ENCODE data around the gene LANCL2.

LANCL2 gene

DNA sequence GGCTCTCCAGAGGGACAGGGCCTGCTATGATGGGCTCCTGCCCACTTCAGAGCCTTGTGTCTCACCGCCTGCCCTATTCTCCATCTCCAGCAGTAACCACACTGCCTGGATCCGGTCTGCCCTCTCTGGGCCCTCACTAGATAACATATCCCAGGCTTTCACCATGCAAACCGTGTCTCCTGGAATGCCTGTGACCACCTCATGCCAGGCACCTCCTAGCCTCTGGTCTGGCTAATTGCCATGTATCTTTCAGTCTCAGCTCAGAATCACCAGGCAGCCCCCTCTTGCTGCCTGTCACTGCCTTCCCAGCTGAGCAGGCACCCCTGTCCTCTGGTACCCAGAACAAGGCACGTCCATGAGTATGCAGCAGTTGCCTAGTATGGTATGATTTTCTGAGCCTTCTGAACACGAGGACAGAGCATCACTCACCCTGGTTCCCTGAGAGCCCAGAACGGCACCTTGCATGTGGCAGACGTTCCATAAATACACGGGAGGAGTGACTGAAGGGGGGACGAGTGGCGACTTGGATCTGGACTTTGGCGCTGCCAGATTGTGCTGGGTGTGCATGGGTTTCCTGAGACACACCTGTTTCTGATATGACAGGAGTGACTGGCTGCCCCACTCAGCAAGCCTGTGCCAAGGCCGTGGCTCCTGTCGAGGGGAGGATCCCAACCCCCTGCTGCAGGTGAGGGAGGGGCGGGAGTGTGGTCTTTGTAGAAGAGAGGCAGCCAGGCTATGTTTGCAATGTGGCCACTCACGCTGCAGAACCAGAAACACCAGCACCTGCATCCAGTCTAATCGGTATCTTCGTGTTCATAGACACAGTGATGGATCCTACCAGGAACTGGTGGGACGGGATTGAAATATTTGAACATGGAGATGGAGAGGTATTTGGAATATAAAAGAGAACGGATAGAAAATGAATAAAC is 112.0 kb downstream of the LANCL2 start:
- Histone ChIP-seq H2BK5ac (ENCODE audit: low read length) (no peak overlapping the region), H4K8ac (ENCODE audit: low read depth, low read length) (no peak overlapping the region), H3K56ac (ENCODE audit: low read length) (no peak overlapping the region), H4K5ac (ENCODE audit: low read length) (no peak overlapping the region), H3K4me1 (ENCODE audit: control insufficient read depth, low read depth, low read length) (no peaks in the 10 kb centered on the region), H3K18ac (ENCODE audit: low read length) (no peak overlapping the region), H2BK15ac (replicated peaks; ENCODE audit: low read depth) (no peak overlapping the region), H3K79me1 (ENCODE audit: low read length) (no peaks in the 10 kb centered on the region), H3K9ac (ENCODE audit: low read length) (no peak overlapping the region), H2AK5ac (ENCODE audit: low read length) (no peak overlapping the region), H3K36me3 (ENCODE audit: control insufficient read depth, insufficient read depth, low read length) (no peaks in the 10 kb centered on the region), H3K4ac (ENCODE audit: low read depth, low read length) (no peak overlapping the region), H3K4me3 (ENCODE audit: low read length) (no peak overlapping the region), H3K4me2 (ENCODE audit: low read length) (no peak overlapping the region), H3K27me3 (ENCODE audit: insufficient read depth, low read length, poor library complexity) (no peaks in the 10 kb centered on the region), H2BK120ac (ENCODE audit: low read depth, low read length) (no peak overlapping the region), H3K27ac (ENCODE audit: low read depth, low read length) (no peak overlapping the region), H3K79me2 (ENCODE audit: control insufficient read depth, insufficient read depth, low read length) (no peaks in the 10 kb centered on the region), H3K23ac (ENCODE audit: low read length) (no peak overlapping the region)
- DNase-seq = no peak
- WGBS (ENCODE audit: extremely low coverage, insufficient coverage, low lambda C conversion rate) = 100% methylated on average over 1 of the region's 19 CpGs

GRCh38 chr7:55477781-55478374 is 112.7 kb downstream of the LANCL2 start:
- peak; percentile 5 for DNase-seq
- no peaks in the 10 kb centered on the region for H3K4me1 ChIP-seq (ENCODE audit: control insufficient read depth, low read depth, low read length)
- WGBS (ENCODE audit: extremely low coverage, insufficient coverage, low lambda C conversion rate) = no CpG with 5 or more reads among the region's 13 CpGs
- H2AK5ac ChIP-seq (ENCODE audit: low read length) = no peak overlapping the region
- no peak overlapping the region for H3K4me3 ChIP-seq (ENCODE audit: low read length)
- H3K23ac ChIP-seq (ENCODE audit: low read length) = no peak overlapping the region
- no peak overlapping the region for H2BK120ac ChIP-seq (ENCODE audit: low read depth, low read length)
- H4K8ac ChIP-seq (ENCODE audit: low read depth, low read length) = no peak overlapping the region
- H3K36me3 ChIP-seq (ENCODE audit: control insufficient read depth, insufficient read depth, low read length) = no peaks in the 10 kb centered on the region
- no peak overlapping the region for H2BK5ac ChIP-seq (ENCODE audit: low read length)
- H3K18ac ChIP-seq (ENCODE audit: low read length) = no peak overlapping the region
- no peak overlapping the region for H3K27ac ChIP-seq (ENCODE audit: low read depth, low read length)
- no peak overlapping the region for H2BK15ac ChIP-seq (replicated peaks; ENCODE audit: low read depth)
- H4K5ac ChIP-seq (ENCODE audit: low read length) = no peak overlapping the region
- no peak overlapping the region for H3K9ac ChIP-seq (ENCODE audit: low read length)
- no peak overlapping the region for H3K56ac ChIP-seq (ENCODE audit: low read length)
- H3K27me3 ChIP-seq (ENCODE audit: insufficient read depth, low read length, poor library complexity) = no peaks in the 10 kb centered on the region
- H3K79me2 ChIP-seq (ENCODE audit: control insufficient read depth, insufficient read depth, low read length) = no peaks in the 10 kb centered on the region
- no peak overlapping the region for H3K4ac ChIP-seq (ENCODE audit: low read depth, low read length)
- H3K4me2 ChIP-seq (ENCODE audit: low read length) = no peak overlapping the region
- no peaks in the 10 kb centered on the region for H3K79me1 ChIP-seq (ENCODE audit: low read length)

DNA sequence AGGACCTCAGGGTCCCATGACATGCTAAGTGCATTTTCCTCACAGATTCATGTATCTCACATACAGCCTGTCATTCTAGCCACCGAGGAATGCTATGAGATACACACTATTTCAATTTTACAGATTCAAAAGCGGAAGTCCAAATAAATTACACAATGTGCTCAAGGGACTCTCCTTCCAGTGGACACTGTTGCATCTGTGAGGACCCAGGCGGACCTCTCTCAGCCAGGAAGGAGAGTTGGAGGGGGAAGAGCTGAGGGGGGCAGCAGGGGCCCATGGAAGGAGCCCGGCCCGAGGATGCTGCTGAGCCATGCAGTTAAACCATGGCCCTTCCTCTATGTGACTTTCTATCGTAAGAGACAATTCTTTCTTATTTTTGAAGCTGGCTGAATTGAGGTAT is 113.6 kb downstream of the LANCL2 start:
- H4K5ac ChIP-seq (ENCODE audit: low read length) = no peak overlapping the region
- no peaks in the 10 kb centered on the region for H3K36me3 ChIP-seq (ENCODE audit: control insufficient read depth, insufficient read depth, low read length)
- no peak overlapping the region for H3K4me2 ChIP-seq (ENCODE audit: low read length)
- no peak overlapping the region for H4K8ac ChIP-seq (ENCODE audit: low read depth, low read length)
- H2AK5ac ChIP-seq (ENCODE audit: low read length) = no peak overlapping the region
- H3K27ac ChIP-seq (ENCODE audit: low read depth, low read length) = no peak overlapping the region
- H3K23ac ChIP-seq (ENCODE audit: low read length) = no peak overlapping the region
- H3K4me1 ChIP-seq (ENCODE audit: control insufficient read depth, low read depth, low read length) = no peaks in the 10 kb centered on the region
- H3K79me2 ChIP-seq (ENCODE audit: control insufficient read depth, insufficient read depth, low read length) = no peaks in the 10 kb centered on the region
- no peak overlapping the region for H2BK5ac ChIP-seq (ENCODE audit: low read length)
- WGBS (ENCODE audit: extremely low coverage, insufficient coverage, low lambda C conversion rate) = no CpG with 5 or more reads among the region's 6 CpGs
- no peak for DNase-seq
- H2BK120ac ChIP-seq (ENCODE audit: low read depth, low read length) = no peak overlapping the region
- no peaks in the 10 kb centered on the region for H3K79me1 ChIP-seq (ENCODE audit: low read length)
- H3K56ac ChIP-seq (ENCODE audit: low read length) = no peak overlapping the region
- H3K18ac ChIP-seq (ENCODE audit: low read length) = no peak overlapping the region
- no peak overlapping the region for H2BK15ac ChIP-seq (replicated peaks; ENCODE audit: low read depth)
- H3K9ac ChIP-seq (ENCODE audit: low read length) = no peak overlapping the region
- H3K4ac ChIP-seq (ENCODE audit: low read depth, low read length) = no peak overlapping the region
- no peaks in the 10 kb centered on the region for H3K27me3 ChIP-seq (ENCODE audit: insufficient read depth, low read length, poor library complexity)
- no peak overlapping the region for H3K4me3 ChIP-seq (ENCODE audit: low read length)

DNA sequence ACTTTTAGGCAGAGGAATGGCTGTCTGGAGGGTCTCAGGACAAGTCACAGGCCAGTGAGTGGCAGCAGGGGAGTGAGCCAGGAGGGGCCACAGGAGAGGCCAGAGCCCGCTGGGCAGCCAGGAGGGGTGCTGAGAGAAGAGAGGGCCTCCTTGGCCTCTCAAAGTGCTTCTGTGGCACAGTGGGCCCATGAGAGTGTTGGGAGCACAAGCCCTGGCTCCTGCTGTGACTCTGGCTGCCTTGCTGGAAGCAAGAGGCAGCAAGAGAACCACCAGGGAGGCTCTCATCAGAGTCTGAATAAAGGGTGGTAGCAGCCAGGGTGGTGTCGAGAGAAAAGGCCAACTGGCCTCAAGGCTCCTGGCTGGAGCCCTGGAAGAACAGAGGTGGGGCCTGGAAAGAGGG is 116.0 kb downstream of the LANCL2 start:
- no peak for DNase-seq
- no peak overlapping the region for H3K23ac ChIP-seq (ENCODE audit: low read length)
- no CpG with 5 or more reads among the region's 2 CpGs for WGBS (ENCODE audit: extremely low coverage, insufficient coverage, low lambda C conversion rate)

GRCh38 chr7:55483046-55483445 is 117.9 kb downstream of the LANCL2 start:
- Histone ChIP-seq H3K4me3 (ENCODE audit: low read length) (no peak overlapping the region), H3K4me1 (ENCODE audit: control insufficient read depth, low read depth, low read length) (no peaks in the 10 kb centered on the region), H4K5ac (ENCODE audit: low read length) (no peak overlapping the region), H2BK15ac (replicated peaks; ENCODE audit: low read depth) (no peak overlapping the region), H2AK5ac (ENCODE audit: low read length) (no peak overlapping the region), H3K23ac (ENCODE audit: low read length) (no peak overlapping the region), H2BK120ac (ENCODE audit: low read depth, low read length) (no peak overlapping the region), H3K9ac (ENCODE audit: low read length) (no peak overlapping the region), H3K36me3 (ENCODE audit: control insufficient read depth, insufficient read depth, low read length) (no peaks in the 10 kb centered on the region), H2BK5ac (ENCODE audit: low read length) (no peak overlapping the region), H3K79me1 (ENCODE audit: low read length) (no peaks in the 10 kb centered on the region), H3K56ac (ENCODE audit: low read length) (no peak overlapping the region), H3K18ac (ENCODE audit: low read length) (no peak overlapping the region), H4K8ac (ENCODE audit: low read depth, low read length) (no peak overlapping the region), H3K27ac (ENCODE audit: low read depth, low read length) (no peak overlapping the region), H3K4me2 (ENCODE audit: low read length) (no peak overlapping the region), H3K27me3 (ENCODE audit: insufficient read depth, low read length, poor library complexity) (no peaks in the 10 kb centered on the region), H3K79me2 (ENCODE audit: control insufficient read depth, insufficient read depth, low read length) (no peaks in the 10 kb centered on the region), H3K4ac (ENCODE audit: low read depth, low read length) (no peak overlapping the region)
- no CpG with 5 or more reads among the region's 6 CpGs for WGBS (ENCODE audit: extremely low coverage, insufficient coverage, low lambda C conversion rate)
- no peak for DNase-seq

More for the DNA sequence above, 116.0 kb downstream of the LANCL2 start:
- H3K79me1 ChIP-seq (ENCODE audit: low read length) = no peaks in the 10 kb centered on the region
- H3K56ac ChIP-seq (ENCODE audit: low read length) = no peak overlapping the region
- H3K27ac ChIP-seq (ENCODE audit: low read depth, low read length) = no peak overlapping the region
- H3K79me2 ChIP-seq (ENCODE audit: control insufficient read depth, insufficient read depth, low read length) = no peaks in the 10 kb centered on the region
- H4K5ac ChIP-seq (ENCODE audit: low read length) = no peak overlapping the region
- no peak overlapping the region for H2BK120ac ChIP-seq (ENCODE audit: low read depth, low read length)
- H2BK5ac ChIP-seq (ENCODE audit: low read length) = no peak overlapping the region
- H3K18ac ChIP-seq (ENCODE audit: low read length) = no peak overlapping the region
- no peak overlapping the region for H3K4ac ChIP-seq (ENCODE audit: low read depth, low read length)
- H2AK5ac ChIP-seq (ENCODE audit: low read length) = no peak overlapping the region
- H3K4me1 ChIP-seq (ENCODE audit: control insufficient read depth, low read depth, low read length) = no peaks in the 10 kb centered on the region
- H3K36me3 ChIP-seq (ENCODE audit: control insufficient read depth, insufficient read depth, low read length) = no peaks in the 10 kb centered on the region
- H3K4me2 ChIP-seq (ENCODE audit: low read length) = no peak overlapping the region
- no peak overlapping the region for H3K9ac ChIP-seq (ENCODE audit: low read length)
- H4K8ac ChIP-seq (ENCODE audit: low read depth, low read length) = no peak overlapping the region
- no peak overlapping the region for H2BK15ac ChIP-seq (replicated peaks; ENCODE audit: low read depth)
- no peaks in the 10 kb centered on the region for H3K27me3 ChIP-seq (ENCODE audit: insufficient read depth, low read length, poor library complexity)
- H3K4me3 ChIP-seq (ENCODE audit: low read length) = no peak overlapping the region
